HG03565 (cell line): ENCODE results near the gene TMEM74B.
"Not testable (repeated sequence)": the region's sequence is repeated elsewhere in the genome, so short reads cannot be mapped to it uniquely, and the experiment has no call there.

Source experiments
- ATAC-seq: cut with Tn5 transposase; IDR thresholded peaks from one replicate; pipeline ENCODE4 v1.9.1; 2021; ENCODE audit warnings: mild to moderate bottlenecking, moderate library complexity; ENCODE audit not compliant: unreplicated experiment

TMEM74B gene

GRCh38 chr20:1149812-1150211 lies 35.0 kb downstream of the TMEM74B start:
- ATAC-seq = not testable (repeated sequence)

GRCh38 chr20:1146957-1147356 lies 37.8 kb downstream of the TMEM74B start:
- ATAC-seq = no peak

GRCh38 chr20:1144401-1145172 lies 40.2 kb downstream of the TMEM74B start:
- no peak for ATAC-seq

- ATAC-seq = no peak
Measured at GRCh38 chr20:1137236-1137635, 47.5 kb downstream of the TMEM74B start.

- no peak for ATAC-seq
Measured at GRCh38 chr20:1134836-1135235, 49.9 kb downstream of the TMEM74B start.

- ATAC-seq = no peak
Measured at GRCh38 chr20:1134355-1134754, 50.4 kb downstream of the TMEM74B start.

GRCh38 chr20:1131354-1131753 lies 53.4 kb downstream of the TMEM74B start:
- no peak for ATAC-seq

GRCh38 chr20:1130847-1131246 lies 53.9 kb downstream of the TMEM74B start:
- no peak for ATAC-seq
